GM19324 (cell line): ENCODE measurements around the gene VGLL2.
A peak's percentile ranks its signal among the peaks of the same experiment; 100 is the strongest.
"Not testable (repeated sequence)": the region's sequence is repeated elsewhere in the genome, so short reads cannot be mapped to it uniquely, and the experiment has no call there.

ENCODE experiments used
- ATAC-seq: cut with Tn5 transposase; IDR thresholded peaks from one replicate; pipeline ENCODE4 v1.9.1; 2021; ENCODE audit warnings: mild to moderate bottlenecking, moderate library complexity; ENCODE audit not compliant: unreplicated experiment, low FRiP score

VGLL2 gene

GRCh38 chr6:117265410-117266256, at the start of gene VGLL2:
Gene VGLL2, plus strand, starts transcription at chr6:117265558. Its CDS starts 206 bp downstream, at chr6:117265764.
- ATAC-seq: no peak

- ATAC-seq: no peak
Observed at GRCh38 chr6:117222861-117223260, 42.5 kb upstream of the VGLL2 start.

- ATAC-seq: no peak
Observed at GRCh38 chr6:117226778-117227177, 38.6 kb upstream of the VGLL2 start.

- ATAC-seq: no peak
Observed at GRCh38 chr6:117227245-117227962, 38.0 kb upstream of the VGLL2 start.

GRCh38 chr6:117228202-117228601, 37.2 kb upstream of the VGLL2 start:
- ATAC-seq: no peak

GRCh38 chr6:117229870-117230269, 35.5 kb upstream of the VGLL2 start:
- no peak for ATAC-seq

GRCh38 chr6:117231466-117231865, 33.9 kb upstream of the VGLL2 start:
- no peak for ATAC-seq

- ATAC-seq: no peak
Observed at GRCh38 chr6:117232196-117232595, 33.2 kb upstream of the VGLL2 start.

- no peak for ATAC-seq
Observed at GRCh38 chr6:117233145-117233544, 32.2 kb upstream of the VGLL2 start.

GRCh38 chr6:117237561-117237960, 27.8 kb upstream of the VGLL2 start:
- no peak for ATAC-seq

GRCh38 chr6:117244571-117244970, 20.8 kb upstream of the VGLL2 start:
- not testable (repeated sequence) for ATAC-seq

GRCh38 chr6:117244979-117245378, 20.4 kb upstream of the VGLL2 start:
- ATAC-seq: not testable (repeated sequence)

- ATAC-seq: no peak
Observed at GRCh38 chr6:117253785-117254184, 11.6 kb upstream of the VGLL2 start.

- ATAC-seq: no peak
Observed at GRCh38 chr6:117262799-117263198, 2.6 kb upstream of the VGLL2 start.

- ATAC-seq: no peak
Observed at GRCh38 chr6:117263353-117263927, 1.9 kb upstream of the VGLL2 start.

GRCh38 chr6:117264369-117264691, 1.0 kb upstream of the VGLL2 start:
- peak; percentile 5 for ATAC-seq

- ATAC-seq: peak; percentile 31
Observed at GRCh38 chr6:117264692-117265409, 507 bp upstream of the VGLL2 start.

GRCh38 chr6:117266257-117267053, 1.1 kb downstream of the VGLL2 start:
- no peak for ATAC-seq

- no peak for ATAC-seq
Observed at GRCh38 chr6:117267054-117267347, 1.6 kb downstream of the VGLL2 start.
